Esophagus muscularis mucosa (tissue), 4 donors: ENCODE results near the gene CHKA. TPM values are rescaled to one million over a fixed set of nuclear protein-coding genes. Genes with fewer than 3 reads are reported as not detected.

Experiments
- DNase-seq: peaks from one replicate; pipeline ENCODE4 v3.0.0-alpha.2; 2017; ENCODE audit errors: extremely low spot score
- H3K27ac ChIP-seq, 4 donors: fragments of 200-600 bp; sonication (generic); replicated peaks in 1 of 4; 1 replicate in 3 of 4; 2 replicates in 1 of 4; pipeline ENCODE4 v1.5.1; 2016 to 2019; ENCODE audit warnings: mild to moderate bottlenecking in 1 of 4
- H3K27me3 ChIP-seq, 4 donors: fragments of 200-600 bp; sonication (generic); one replicate each; pipeline versions ENCODE4 v1.5.1 to v1.6.0; 2016 to 2019
- H3K36me3 ChIP-seq, 4 donors: fragments of 200-600 bp; sonication (generic); one replicate each; pipeline ENCODE4 v1.5.1; 2016 to 2019
- H3K4me1 ChIP-seq, 4 donors: fragments of 200-600 bp; sonication (generic); one replicate each; pipeline ENCODE4 v1.5.1; 2016 to 2019
- H3K4me3 ChIP-seq, 4 donors: fragments of 200-600 bp; sonication (generic); 1 replicate in 2 of 4; 2 replicates in 2 of 4; pipeline ENCODE4 v1.5.1; 2016 to 2019; ENCODE audit warnings: mild to moderate bottlenecking in 4 of 4, moderate library complexity in 1 of 4
- H3K9me3 ChIP-seq, 4 donors: fragments of 200-600 bp; sonication (generic); 1 replicate in 3 of 4; 2 replicates in 1 of 4; pipeline ENCODE4 v1.5.1; 2016 to 2019
- CTCF ChIP-seq, 3 experiments: fragments of 200-600 bp in 2 of 3; fragments of 450-650 bp in 1 of 3; sonication (generic) in 2 of 3; IDR thresholded peaks; one replicate each; pipeline ENCODE4 v1.5.1; 2017 to 2019; ENCODE audit warnings: antibody characterized with exemption in 3 of 3, mild to moderate bottlenecking in 2 of 3, moderate library complexity in 1 of 3
- EP300 ChIP-seq: sonication (generic); formaldehyde crosslinking; IDR thresholded peaks from one replicate; pipeline ENCODE4 v1.6.1; 2017; ENCODE audit warnings: antibody characterized with exemption
- POLR2A ChIP-seq: fragments of 450-650 bp; IDR thresholded peaks from one replicate; pipeline ENCODE4 v1.6.1; 2017; ENCODE audit warnings: antibody characterized with exemption, moderate library complexity, mild to moderate bottlenecking, low read depth
- POLR2AphosphoS5 ChIP-seq, 2 donors: sonication (generic); formaldehyde crosslinking; IDR thresholded peaks; one replicate each; pipeline ENCODE4 v1.6.1; 2017; ENCODE audit warnings: antibody characterized with exemption in 2 of 2
- WGBS: methylation state at CpG from one replicate; pipeline ENCODE4 v1.1.5; 2018; 5-methylcytosine and 5-hydroxymethylcytosine counted together
- intact Hi-C: fragments of 100-400 bp; cut with DNase I; formaldehyde crosslinking; loops from one replicate; pipeline ENCODE4 v1.15.1; 2023
- total RNA-seq, 4 donors: library from RNA; depleted of rRNA; stranded (reverse); fragments of >200 nt; gene quantifications; one replicate each; pipeline versions ENCODE4 v1.1.0 to v1.2.1, GENCODE V29; 2016

CHKA gene
- total RNA-seq, 4 donors from 2014 or later = 13.8 to 20.3 (median 18.3) TPM

- DNase-seq = no peak
- H3K27me3 ChIP-seq = no peaks in the 10 kb centered on the region
- WGBS = 53% methylated on average over 3 of the region's 3 CpGs
- no peak overlapping the region for H3K4me3 ChIP-seq
- no peaks in the 10 kb centered on the region for H3K36me3 ChIP-seq
- H3K9me3 ChIP-seq = no peaks in the 10 kb centered on the region
- H3K27ac ChIP-seq = peak overlapping the region; percentile 91 to 99 (median 96)
- H3K4me1 ChIP-seq = peaks cover 30 to 67% (median 59%) of the 10 kb centered on the region in 4 donors
- intact Hi-C loops = no loop called here
- TF ChIP-seq POLR2AphosphoS5 (IDR thresholded peaks at IDR 0.05) (no peak), CTCF (IDR thresholded peaks at IDR 0.05) (no peak), POLR2A (no peak), EP300 (no peak)
These were observed 4.2 kb downstream of the CHKA start for GRCh38 chr11:68116974-68117373.

- Histone ChIP-seq H3K27ac (peak overlapping the region in 3 of 4 donors; percentile 91 to 99 (median 98)), H3K4me3 (no peak overlapping the region), H3K9me3 (no peaks in the 10 kb centered on the region), H3K36me3 (no peaks in the 10 kb centered on the region), H3K27me3 (no peaks in the 10 kb centered on the region), H3K4me1 (peaks cover 26 to 64% (median 56%) of the 10 kb centered on the region in 4 donors)
- intact Hi-C loops = no loop called here
- TF ChIP-seq POLR2A (no peak), POLR2AphosphoS5 (IDR thresholded peaks at IDR 0.05) (no peak), CTCF (IDR thresholded peaks at IDR 0.05) (no peak), EP300 (no peak)
- WGBS = 93% methylated on average over 7 of the region's 7 CpGs
- DNase-seq = no peak
These were observed 5.1 kb downstream of the CHKA start for GRCh38 chr11:68116126-68116525.

- H3K4me3 ChIP-seq = no peak overlapping the region
- H3K9me3 ChIP-seq = no peaks in the 10 kb centered on the region
- H3K36me3 ChIP-seq = no peaks in the 10 kb centered on the region
- intact Hi-C loops = no loop called here
- peak overlapping the region in 3 of 4 donors; percentile 74 to 99 (median 98) for H3K27ac ChIP-seq
- TF ChIP-seq POLR2A (no peak), EP300 (no peak), CTCF (IDR thresholded peaks at IDR 0.05) (no peak), POLR2AphosphoS5 (IDR thresholded peaks at IDR 0.05) (no peak)
- WGBS = 78% methylated on average over 1 of the region's 1 CpG
- H3K4me1 ChIP-seq = peaks cover 26 to 62% (median 55%) of the 10 kb centered on the region in 4 donors
- no peak for DNase-seq
- H3K27me3 ChIP-seq = no peaks in the 10 kb centered on the region
These were observed 5.9 kb downstream of the CHKA start for GRCh38 chr11:68115285-68115684.

GRCh38 chr11:68113986-68114385 lies 7.2 kb downstream of the CHKA start:
- WGBS = 30% methylated on average over 3 of the region's 3 CpGs
- intact Hi-C loops = no loop called here

More at GRCh38 chr11:68113986-68114385, 7.2 kb downstream of the CHKA start:
- Histone ChIP-seq H3K27me3 (no peaks in the 10 kb centered on the region), H3K27ac (peak overlapping the region; percentile 55 to 99 (median 86)), H3K9me3 (no peaks in the 10 kb centered on the region), H3K36me3 (no peaks in the 10 kb centered on the region), H3K4me3 (no peak overlapping the region), H3K4me1 (peaks cover 20 to 49% (median 43%) of the 10 kb centered on the region in 4 donors)
- no peak for DNase-seq
- TF ChIP-seq EP300 (no peak), CTCF (IDR thresholded peaks at IDR 0.05) (peak in 1 of 3 experiments; percentile 32), POLR2A (no peak), POLR2AphosphoS5 (IDR thresholded peaks at IDR 0.05) (no peak)
